Measurements from ENCODE around the gene PDE4C.

GRCh38 chr19:18221815-18222725, 4.2 kb downstream of the PDE4C start:
- TF ChIP-seq CTCF (IDR thresholded peaks at IDR 0.05) = no peak
- TF ChIP-seq ZFX (IDR thresholded peaks at IDR 0.05; ENCODE audit: borderline replicate concordance) = no peak

All from 22Rv1 (cell line).